ENCODE results near the gene TSHZ2. TPM values are rescaled to one million over a fixed set of nuclear protein-coding genes. Genes with fewer than 3 reads are reported as not detected.

Gene TSHZ2
- polyA plus RNA-seq, 1 donor from 2014 or later = 4.6 TPM

GRCh38 chr20:53342429-53342828 is 370.3 kb downstream of the TSHZ2 start:
- no peaks in the 10 kb centered on the region for H3K9me2 ChIP-seq (ENCODE audit: insufficient read depth, low read length)
- H3K4me2 ChIP-seq (ENCODE audit: low read length) = no peak overlapping the region
- H2AFZ ChIP-seq (ENCODE audit: low read depth, low read length) = no peak overlapping the region
- H3K27me3 ChIP-seq (ENCODE audit: insufficient read depth, low read depth, low read length) = no peaks in the 10 kb centered on the region
- H3K36me3 ChIP-seq (ENCODE audit: insufficient read depth, low read length) = no peaks in the 10 kb centered on the region
- no peak overlapping the region for H3K4me3 ChIP-seq (ENCODE audit: low read length)
- H3K27ac ChIP-seq (ENCODE audit: low read length) = no peak overlapping the region
- no peaks in the 10 kb centered on the region for H4K20me1 ChIP-seq (ENCODE audit: insufficient read depth)
- H3K79me2 ChIP-seq (replicated peaks; ENCODE audit: insufficient read depth, low read length) = no peaks in the 10 kb centered on the region
- H3F3A ChIP-seq (ENCODE audit: insufficient read depth, low read length, poor library complexity, severe bottlenecking) = no peaks in the 10 kb centered on the region
- no peak for TF ChIP-seq EZH2 (IDR thresholded peaks at IDR 0.05; ENCODE audit: borderline replicate concordance, insufficient read depth, low read length, poor library complexity, severe bottlenecking)
- TF ChIP-seq REST (IDR thresholded peaks at IDR 0.05; ENCODE audit: borderline replicate concordance) = no peak
- no peaks in the 10 kb centered on the region for H3K9me3 ChIP-seq (ENCODE audit: low read length)
- H3K9ac ChIP-seq (ENCODE audit: low read length) = no peak overlapping the region

- H3K9me3 ChIP-seq (ENCODE audit: low read length) = no peaks in the 10 kb centered on the region
- H3K4me2 ChIP-seq (ENCODE audit: low read length) = no peak overlapping the region
- no peaks in the 10 kb centered on the region for H3F3A ChIP-seq (ENCODE audit: insufficient read depth, low read length, poor library complexity, severe bottlenecking)
- H3K27me3 ChIP-seq (ENCODE audit: insufficient read depth, low read depth, low read length) = no peaks in the 10 kb centered on the region
- no peak overlapping the region for H3K27ac ChIP-seq (ENCODE audit: low read length)
- no peaks in the 10 kb centered on the region for H3K79me2 ChIP-seq (replicated peaks; ENCODE audit: insufficient read depth, low read length)
- no peaks in the 10 kb centered on the region for H4K20me1 ChIP-seq (ENCODE audit: insufficient read depth)
- no peak overlapping the region for H2AFZ ChIP-seq (ENCODE audit: low read depth, low read length)
- TF ChIP-seq EP300 (conservative IDR thresholded peaks at IDR 0.05; ENCODE audit: poor library complexity, severe bottlenecking) (no peak), RAD21 (conservative IDR thresholded peaks at IDR 0.05) (no peak), EZH2 (IDR thresholded peaks at IDR 0.05; ENCODE audit: borderline replicate concordance, insufficient read depth, low read length, poor library complexity, severe bottlenecking) (no peak), CTCF (IDR thresholded peaks at IDR 0.05; ENCODE audit: poor library complexity, severe bottlenecking) (no peak), SMC3 (conservative IDR thresholded peaks at IDR 0.05; ENCODE audit: poor library complexity) (no peak), POLR2AphosphoS5 (IDR thresholded peaks at IDR 0.05) (no peak), REST (IDR thresholded peaks at IDR 0.05; ENCODE audit: borderline replicate concordance) (no peak), TAF1 (IDR thresholded peaks at IDR 0.05; ENCODE audit: low read depth) (no peak), MXI1 (conservative IDR thresholded peaks at IDR 0.05; ENCODE audit: poor library complexity, severe bottlenecking) (no peak)
- H3K36me3 ChIP-seq (ENCODE audit: insufficient read depth, low read length) = no peaks in the 10 kb centered on the region
- no peak overlapping the region for H3K4me3 ChIP-seq (ENCODE audit: low read length)
- H3K9ac ChIP-seq (ENCODE audit: low read length) = no peak overlapping the region
- H3K9me2 ChIP-seq (ENCODE audit: insufficient read depth, low read length) = no peaks in the 10 kb centered on the region
These were observed 371.3 kb downstream of the TSHZ2 start for GRCh38 chr20:53343448-53343847.
